GM12892 (cell line): Measurements from ENCODE around the gene NES.

Experiments
- POLR2A ChIP-seq: IDR thresholded peaks from 2 replicates; pipeline ENCODE4 v1.6.1; 2011; ENCODE audit warnings: low read depth, low read length, control low read depth
- POLR2AphosphoS5 ChIP-seq: IDR thresholded peaks from 2 replicates; pipeline ENCODE4 v1.6.1; 2011; ENCODE audit warnings: low read depth, low read length, control low read depth
- TAF1 ChIP-seq: IDR thresholded peaks from 2 replicates; pipeline ENCODE4 v1.6.1; 2011; ENCODE audit warnings: low read depth, mild to moderate bottlenecking, control low read depth, low read length, borderline replicate concordance

DNA sequence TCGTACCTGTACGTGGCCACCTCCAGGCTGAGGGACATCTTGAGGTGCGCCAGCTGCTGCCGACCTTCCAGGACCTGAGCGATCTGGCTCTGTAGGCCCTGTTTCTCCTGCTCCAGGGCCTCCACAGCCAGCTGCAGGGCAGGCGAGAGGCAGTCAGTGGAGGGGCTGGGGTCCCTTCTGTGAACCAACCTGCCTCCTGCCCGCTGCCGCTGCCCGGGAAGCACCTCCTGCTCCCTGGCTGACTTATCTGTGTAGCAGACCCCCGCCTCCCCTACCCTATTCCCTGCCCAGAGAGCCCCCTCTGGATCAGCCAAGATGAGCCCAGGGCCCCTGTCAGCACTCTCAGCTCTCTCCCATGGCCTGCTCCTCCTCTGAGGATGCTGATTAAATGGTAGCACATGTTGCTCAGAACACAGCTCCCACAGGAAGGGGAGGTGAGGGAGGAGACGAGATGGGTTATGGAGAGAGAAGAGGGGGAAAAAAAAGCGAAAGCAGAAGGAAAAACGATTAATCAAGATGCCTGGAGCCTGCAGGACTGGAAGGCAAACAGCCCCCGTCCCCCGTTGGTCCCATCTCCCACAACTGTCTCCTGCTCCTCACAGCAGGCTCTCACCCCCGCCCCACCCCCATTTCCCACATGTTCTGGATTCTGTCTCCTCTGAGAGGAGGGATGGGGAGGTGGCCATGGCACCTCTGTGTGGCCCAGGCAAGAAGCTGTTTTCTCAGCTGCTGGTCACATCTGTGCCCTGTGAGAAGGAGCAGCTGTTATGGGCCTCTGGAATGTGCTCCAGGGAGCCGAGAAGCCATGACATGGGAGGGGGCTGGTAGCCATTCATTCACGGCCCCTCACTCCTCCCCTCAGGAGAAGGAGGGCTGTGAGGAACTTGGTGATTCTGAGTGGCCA is 1.7 kb downstream of the NES start:
- TF ChIP-seq POLR2A (no peak), POLR2AphosphoS5 (no peak), TAF1 (no peak)
